Gastrocnemius medialis (tissue), 4 donors: ENCODE results near the gene DOP1A. TPM values are rescaled to one million over a fixed set of nuclear protein-coding genes. Genes with fewer than 3 reads are reported as not detected.

ENCODE experiments used
- ATAC-seq, 2 donors: fragments of 150-250 bp; one replicate each; pipeline ENCODE4 v1.9.1; 2016
- DNase-seq, 2 donors: peaks; one replicate each; pipeline ENCODE4 v3.0.0-alpha.2; 2019
- H3K27ac ChIP-seq, 4 donors: fragments of 200-600 bp; sonication (generic); 1 replicate in 1 of 4; 2 replicates in 3 of 4; pipeline ENCODE4 v1.5.1; 2016 to 2018; ENCODE audit warnings: mild to moderate bottlenecking in 2 of 4, moderate library complexity in 1 of 4
- H3K27me3 ChIP-seq, 3 donors: fragments of 200-600 bp; sonication (generic) in 2 of 3; 1 replicate in 1 of 3; 2 replicates in 2 of 3; pipeline versions ENCODE4 v1.5.1 to v1.6.0; 2016 to 2019; ENCODE audit warnings: mild to moderate bottlenecking in 1 of 3, moderate library complexity in 1 of 3
- H3K36me3 ChIP-seq, 2 donors: fragments of 200-600 bp; sonication (generic) in 1 of 2; one replicate each; pipeline ENCODE4 v1.5.1; 2017 to 2018
- H3K4me1 ChIP-seq, 2 donors: fragments of 200-600 bp; sonication (generic) in 1 of 2; one replicate each; pipeline ENCODE4 v1.5.1; 2016 to 2017; ENCODE audit warnings: mild to moderate bottlenecking in 2 of 2
- H3K4me3 ChIP-seq, 4 donors: fragments of 200-600 bp; sonication (generic) in 3 of 4; 1 replicate in 1 of 4; 2 replicates in 3 of 4; pipeline ENCODE4 v1.5.1; 2016 to 2019; ENCODE audit warnings: mild to moderate bottlenecking in 2 of 4
- H3K9me3 ChIP-seq, 3 donors: fragments of 200-600 bp; sonication (generic) in 2 of 3; 1 replicate in 1 of 3; 2 replicates in 2 of 3; pipeline ENCODE4 v1.5.1; 2016 to 2019
- POLR2A ChIP-seq, 2 donors: fragments of 450-650 bp; IDR thresholded peaks; one replicate each; pipeline ENCODE4 v1.6.1; 2017; ENCODE audit warnings: antibody characterized with exemption in 2 of 2, mild to moderate bottlenecking in 2 of 2, moderate library complexity in 2 of 2
- in situ Hi-C, 4 donors: fragments of 200-750 bp; cut with MboI; loops; one replicate each; pipeline versions ENCODE4 v1.15.0 to v1.8.0; 2017; ENCODE audit warnings: low sequenced_read_pairs in 4 of 4
- intact Hi-C: fragments of 100-400 bp; cut with DNase I; formaldehyde crosslinking; loops from one replicate; pipeline ENCODE4 v1.15.1; 2023; ENCODE audit warnings: low total_unique reads
- total RNA-seq, 4 donors: library from RNA; depleted of rRNA; stranded (reverse); fragments of >200 nt; gene quantifications; one replicate each; pipeline versions ENCODE4 v1.1.0 to v1.2.3, GENCODE V29; 2016
- TF ChIP-seq, protein P1 (sequence below), 5 experiments: fragments of 450-650 bp in 3 of 5; fragments of 200-600 bp in 2 of 5; sonication (generic) in 2 of 5; IDR thresholded peaks in 4 of 5; conservative IDR thresholded peaks in 1 of 5; 1 replicate in 4 of 5; 2 replicates in 1 of 5; pipeline ENCODE4 v1.5.1; 2016 to 2019; ENCODE audit warnings: antibody characterized with exemption in 5 of 5, mild to moderate bottlenecking in 3 of 5, moderate library complexity in 3 of 5

Gene DOP1A
- total RNA-seq, 4 donors from 2014 or later, result 12.4 to 30.9 (median 16.2) TPM

DNA sequence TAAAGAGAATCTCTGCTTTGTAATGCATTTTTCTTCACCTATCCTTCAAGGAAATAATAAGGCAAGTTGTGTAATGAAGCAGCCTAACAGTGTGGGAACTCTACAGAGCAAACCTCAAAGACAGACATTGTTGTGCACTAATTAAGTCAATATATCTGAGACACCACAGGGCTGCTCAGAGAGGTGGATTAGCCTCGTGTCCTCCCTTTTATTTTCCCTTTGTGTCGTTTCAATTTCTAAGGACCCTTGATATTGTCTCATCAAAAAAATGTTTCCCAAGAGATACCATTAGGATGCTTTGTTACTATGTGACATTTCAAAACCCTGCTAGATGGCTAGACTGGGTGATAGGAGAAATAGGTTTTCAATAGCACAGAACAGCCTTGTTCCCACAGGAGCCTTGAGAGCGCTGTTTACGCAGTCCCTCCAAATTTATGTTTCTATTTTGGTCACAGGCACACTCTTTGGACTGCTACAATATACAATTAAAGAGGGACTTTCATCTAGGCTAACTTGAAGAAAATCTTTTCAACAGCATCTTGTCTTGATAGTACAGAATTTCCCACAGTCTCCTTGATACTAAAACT is 24.9 kb upstream of the DOP1A start:
- ATAC-seq (no peak), DNase-seq (no peak)
- TF ChIP-seq, protein P1, sequence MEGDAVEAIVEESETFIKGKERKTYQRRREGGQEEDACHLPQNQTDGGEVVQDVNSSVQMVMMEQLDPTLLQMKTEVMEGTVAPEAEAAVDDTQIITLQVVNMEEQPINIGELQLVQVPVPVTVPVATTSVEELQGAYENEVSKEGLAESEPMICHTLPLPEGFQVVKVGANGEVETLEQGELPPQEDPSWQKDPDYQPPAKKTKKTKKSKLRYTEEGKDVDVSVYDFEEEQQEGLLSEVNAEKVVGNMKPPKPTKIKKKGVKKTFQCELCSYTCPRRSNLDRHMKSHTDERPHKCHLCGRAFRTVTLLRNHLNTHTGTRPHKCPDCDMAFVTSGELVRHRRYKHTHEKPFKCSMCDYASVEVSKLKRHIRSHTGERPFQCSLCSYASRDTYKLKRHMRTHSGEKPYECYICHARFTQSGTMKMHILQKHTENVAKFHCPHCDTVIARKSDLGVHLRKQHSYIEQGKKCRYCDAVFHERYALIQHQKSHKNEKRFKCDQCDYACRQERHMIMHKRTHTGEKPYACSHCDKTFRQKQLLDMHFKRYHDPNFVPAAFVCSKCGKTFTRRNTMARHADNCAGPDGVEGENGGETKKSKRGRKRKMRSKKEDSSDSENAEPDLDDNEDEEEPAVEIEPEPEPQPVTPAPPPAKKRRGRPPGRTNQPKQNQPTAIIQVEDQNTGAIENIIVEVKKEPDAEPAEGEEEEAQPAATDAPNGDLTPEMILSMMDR (IDR thresholded peaks at IDR 0.05 in 4 of 5, conservative IDR thresholded peaks at IDR 0.05 in 1 of 5), result no peak
- no peak for TF ChIP-seq POLR2A (IDR thresholded peaks at IDR 0.05)
- in situ Hi-C loops, result no loop called here
- H3K4me1 ChIP-seq, result no peaks in the 10 kb centered on the region
- no peak overlapping the region for H3K4me3 ChIP-seq
- intact Hi-C loops, result no loop called here
- H3K36me3 ChIP-seq, result no peaks in the 10 kb centered on the region
- H3K9me3 ChIP-seq, result no peaks in the 10 kb centered on the region
- no peak overlapping the region for H3K27ac ChIP-seq
- no peaks in the 10 kb centered on the region for H3K27me3 ChIP-seq

DNA sequence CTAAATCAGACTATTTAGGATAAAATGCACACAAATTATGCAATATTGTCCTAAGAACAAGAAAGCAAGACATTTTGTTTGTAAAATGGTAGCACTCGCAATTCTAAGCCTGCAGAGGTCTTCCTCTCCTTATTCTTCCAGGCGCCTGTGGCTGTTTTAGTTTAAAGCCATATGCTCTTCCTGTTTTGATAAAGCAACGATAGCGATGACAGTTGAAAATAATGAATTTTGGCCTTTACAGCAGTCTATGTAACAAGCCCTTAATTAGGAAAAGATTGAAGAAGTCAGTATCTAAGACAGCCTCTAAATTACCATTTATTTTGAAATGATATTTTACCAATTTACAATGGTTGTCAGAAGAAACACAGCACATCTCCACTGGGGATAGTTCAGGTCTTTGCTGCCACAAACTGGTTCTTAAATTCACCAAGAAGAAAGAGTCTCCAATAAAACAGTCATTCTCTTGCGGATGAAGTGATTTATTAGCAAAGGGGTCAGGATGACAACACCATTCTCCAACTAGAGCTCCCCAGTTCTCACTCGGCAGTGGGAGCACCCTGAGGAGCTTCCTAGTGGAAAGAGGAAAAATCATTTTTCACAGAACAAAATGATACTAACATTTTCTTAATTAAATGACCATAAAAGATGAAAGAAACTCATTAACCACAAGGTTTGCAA is 23.2 kb upstream of the DOP1A start:
- peaks cover 0 to under 1% of the 10 kb centered on the region in 2 donors for H3K4me1 ChIP-seq
- no peak overlapping the region for H3K27ac ChIP-seq
- no peak for DNase-seq
- intact Hi-C loops (no loop called here), in situ Hi-C loops (no loop called here)
- H3K27me3 ChIP-seq, result no peaks in the 10 kb centered on the region
- no peaks in the 10 kb centered on the region for H3K9me3 ChIP-seq
- H3K36me3 ChIP-seq, result no peaks in the 10 kb centered on the region
- no peak for ATAC-seq
- TF ChIP-seq, protein P1 (IDR thresholded peaks at IDR 0.05 in 4 of 5, conservative IDR thresholded peaks at IDR 0.05 in 1 of 5), result no peak
- TF ChIP-seq POLR2A (IDR thresholded peaks at IDR 0.05), result no peak
- H3K4me3 ChIP-seq, result no peak overlapping the region

DNA sequence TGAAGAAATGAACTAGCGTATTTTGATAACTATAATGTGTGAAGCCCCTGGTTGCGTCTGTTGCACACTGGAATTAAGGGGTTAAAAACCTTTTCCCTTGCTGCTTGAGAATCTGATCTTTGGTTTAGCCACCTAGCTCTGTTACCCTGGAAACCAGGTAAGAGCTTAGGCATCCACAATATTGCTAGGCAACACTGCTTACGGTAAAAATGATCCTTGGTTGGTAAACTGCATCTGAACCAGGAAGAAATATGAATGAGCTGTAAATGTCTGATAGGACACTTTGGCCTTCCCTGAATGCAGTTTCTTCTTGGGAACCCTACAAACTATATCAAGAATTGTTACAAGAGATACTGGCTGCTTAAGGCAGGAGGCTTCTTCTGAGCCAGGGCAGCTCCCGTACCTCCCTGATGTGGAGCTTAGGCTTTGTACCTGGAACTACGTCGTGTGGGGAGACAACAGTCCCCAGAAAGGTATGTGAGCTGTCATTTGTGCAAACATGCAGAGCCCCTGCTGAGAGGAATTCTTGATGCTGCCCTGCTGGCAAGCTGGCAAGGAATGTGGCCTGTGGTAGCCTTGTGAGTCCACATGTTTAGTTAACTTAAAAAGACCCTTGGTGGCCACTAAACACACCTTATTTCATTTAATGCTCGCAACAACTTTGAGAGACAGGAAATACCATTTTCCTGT is 20.3 kb upstream of the DOP1A start:
- DNase-seq, result no peak
- Histone ChIP-seq H3K27me3 (no peaks in the 10 kb centered on the region), H3K27ac (no peak overlapping the region), H3K9me3 (no peaks in the 10 kb centered on the region), H3K4me1 (peaks cover 5 to 15% of the 10 kb centered on the region in 2 donors), H3K4me3 (no peak overlapping the region), H3K36me3 (no peaks in the 10 kb centered on the region)
- TF ChIP-seq, protein P1 (IDR thresholded peaks at IDR 0.05 in 4 of 5, conservative IDR thresholded peaks at IDR 0.05 in 1 of 5), result no peak
- TF ChIP-seq POLR2A (IDR thresholded peaks at IDR 0.05), result no peak
- in situ Hi-C loops (no loop called here), intact Hi-C loops (no loop called here)
- no peak for ATAC-seq

DNA sequence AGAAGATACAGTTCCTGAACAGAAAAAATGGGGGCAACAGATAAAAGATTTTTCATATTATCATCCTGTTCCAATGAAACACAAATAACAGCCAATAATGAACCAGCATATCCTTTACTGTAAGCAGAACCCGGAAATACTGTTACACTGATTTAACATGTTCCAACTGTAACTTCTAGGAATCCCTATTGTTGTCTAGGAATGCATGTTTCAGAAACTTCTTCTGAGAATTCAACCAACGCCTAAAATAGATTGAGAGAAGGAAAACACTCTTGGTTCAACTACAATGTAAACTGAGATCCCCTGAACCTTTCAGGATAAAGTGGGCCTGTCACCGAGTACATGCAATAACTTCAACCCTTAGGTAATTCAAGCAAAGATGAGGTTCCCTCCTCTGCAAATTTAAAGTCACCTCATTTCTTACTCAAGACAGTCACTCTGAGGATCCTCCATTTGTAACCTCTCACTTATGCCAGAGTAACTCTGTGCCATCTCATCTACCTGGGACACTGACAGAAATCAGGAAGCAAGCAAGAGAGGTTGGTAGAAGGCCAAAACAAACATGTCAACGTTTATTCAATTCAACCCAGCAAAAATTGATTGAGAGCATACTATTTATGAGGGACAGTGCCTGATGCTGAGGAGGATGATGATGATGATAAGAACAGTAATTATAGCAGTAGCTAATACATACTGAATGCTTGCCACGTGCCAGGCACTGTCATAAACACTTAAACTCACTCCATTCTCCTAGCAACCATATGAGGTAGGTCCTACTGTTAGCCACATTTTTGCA is 15.9 kb upstream of the DOP1A start:
- Histone ChIP-seq H3K4me3 (no peak overlapping the region), H3K36me3 (no peaks in the 10 kb centered on the region), H3K27ac (no peak overlapping the region), H3K27me3 (no peaks in the 10 kb centered on the region), H3K9me3 (no peaks in the 10 kb centered on the region), H3K4me1 (peaks cover 5 to 15% of the 10 kb centered on the region in 2 donors)
- DNase-seq, result no peak
- ATAC-seq, result no peak
- intact Hi-C loops (no loop called here), in situ Hi-C loops (loop anchor here in 3 of 4 donors (10.0 to 25.0 kb wide), 3 partner anchors 461 to 807 kb away; partner anchors contain the start of genes IBTK (in 1 of the 3) and PRSS35 (in 1 of the 3))
- TF ChIP-seq, protein P1 (IDR thresholded peaks at IDR 0.05 in 4 of 5, conservative IDR thresholded peaks at IDR 0.05 in 1 of 5), result no peak
- no peak for TF ChIP-seq POLR2A (IDR thresholded peaks at IDR 0.05)
